Ovary (tissue), 3 donors: Measurements from ENCODE around the gene ACAP1.

ENCODE experiments used
- EP300 ChIP-seq: sonication (generic); formaldehyde crosslinking; IDR thresholded peaks from one replicate; pipeline ENCODE4 v1.6.1; 2017; ENCODE audit warnings: antibody characterized with exemption
- POLR2A ChIP-seq: fragments of 450-650 bp; IDR thresholded peaks from one replicate; pipeline ENCODE4 v1.6.1; 2017; ENCODE audit warnings: antibody characterized with exemption, mild to moderate bottlenecking, moderate library complexity
- TF ChIP-seq, protein P1 (sequence below), 3 donors: fragments of 450-650 bp in 2 of 3; fragments of 200-600 bp in 1 of 3; IDR thresholded peaks; one replicate each; pipeline versions ENCODE4 v1.5.1 to v1.8.0; 2016 to 2022; ENCODE audit warnings: antibody characterized with exemption in 3 of 3, mild to moderate bottlenecking in 1 of 3
- donor health status: DM: no; HTN: no; CAD: no.

- TF ChIP-seq, protein P1, sequence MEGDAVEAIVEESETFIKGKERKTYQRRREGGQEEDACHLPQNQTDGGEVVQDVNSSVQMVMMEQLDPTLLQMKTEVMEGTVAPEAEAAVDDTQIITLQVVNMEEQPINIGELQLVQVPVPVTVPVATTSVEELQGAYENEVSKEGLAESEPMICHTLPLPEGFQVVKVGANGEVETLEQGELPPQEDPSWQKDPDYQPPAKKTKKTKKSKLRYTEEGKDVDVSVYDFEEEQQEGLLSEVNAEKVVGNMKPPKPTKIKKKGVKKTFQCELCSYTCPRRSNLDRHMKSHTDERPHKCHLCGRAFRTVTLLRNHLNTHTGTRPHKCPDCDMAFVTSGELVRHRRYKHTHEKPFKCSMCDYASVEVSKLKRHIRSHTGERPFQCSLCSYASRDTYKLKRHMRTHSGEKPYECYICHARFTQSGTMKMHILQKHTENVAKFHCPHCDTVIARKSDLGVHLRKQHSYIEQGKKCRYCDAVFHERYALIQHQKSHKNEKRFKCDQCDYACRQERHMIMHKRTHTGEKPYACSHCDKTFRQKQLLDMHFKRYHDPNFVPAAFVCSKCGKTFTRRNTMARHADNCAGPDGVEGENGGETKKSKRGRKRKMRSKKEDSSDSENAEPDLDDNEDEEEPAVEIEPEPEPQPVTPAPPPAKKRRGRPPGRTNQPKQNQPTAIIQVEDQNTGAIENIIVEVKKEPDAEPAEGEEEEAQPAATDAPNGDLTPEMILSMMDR (IDR thresholded peaks at IDR 0.05): no peak
- TF ChIP-seq POLR2A (no peak), EP300 (no peak)
Observed at GRCh38 chr17:7330638-7331015, 5.7 kb upstream of the ACAP1 start.
